ENCODE measurements around the gene HASPIN. TPM values are rescaled to one million over a fixed set of nuclear protein-coding genes. Genes with fewer than 3 reads are reported as not detected.

HASPIN gene
- total RNA-seq, 2 donors from 2014 or later: 14.7 to 24.6 TPM

DNA sequence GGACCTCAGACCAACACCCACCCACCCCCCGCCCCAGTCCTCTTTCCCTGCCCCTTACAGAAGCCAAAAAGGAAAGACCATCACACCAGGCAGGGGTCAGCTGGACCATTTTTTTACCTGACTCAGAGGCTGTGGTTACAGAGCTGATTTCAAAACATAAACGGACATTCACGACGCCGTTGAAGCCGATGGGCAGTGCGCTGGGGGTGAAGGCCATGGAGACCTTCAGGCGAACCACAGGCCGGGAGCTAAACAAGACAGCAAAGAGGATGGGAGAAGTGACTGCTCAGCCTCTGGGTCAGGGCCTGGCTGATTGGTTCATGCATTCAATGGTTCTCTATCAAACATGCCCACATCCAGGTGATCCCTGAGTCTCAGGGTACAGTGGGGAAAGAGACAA, 24.1 kb downstream of the HASPIN start:
- no peak for TF ChIP-seq CTCF (conservative IDR thresholded peaks at IDR 0.05)
- no peaks in the 10 kb centered on the region for H3K9me3 Mint-ChIP-seq
- Histone ChIP-seq H3K27me3 (ENCODE audit: control insufficient read depth, insufficient read depth, low read length, poor library complexity, severe bottlenecking) (no peaks in the 10 kb centered on the region), H3K4me1 (ENCODE audit: control insufficient read depth, insufficient read depth, low read length) (no peaks in the 10 kb centered on the region), H3K9ac (ENCODE audit: extremely low read depth, low read length, poor library complexity, severe bottlenecking) (no peak overlapping the region), H3K27ac (ENCODE audit: low read depth, low read length) (no peak overlapping the region), H3K36me3 (ENCODE audit: control insufficient read depth, insufficient read depth, low read length) (no peaks in the 10 kb centered on the region), H3K4me3 (ENCODE audit: low read length) (no peak overlapping the region), H3K9me3 (ENCODE audit: control insufficient read depth, low read length) (no peaks in the 10 kb centered on the region)
- H3K27me3 Mint-ChIP-seq (ENCODE audit: insufficient read depth): no peaks in the 10 kb centered on the region
- H3K27ac Mint-ChIP-seq: no peak overlapping the region
- no peaks in the 10 kb centered on the region for H3K4me1 Mint-ChIP-seq
- no peaks in the 10 kb centered on the region for H3K36me3 Mint-ChIP-seq (ENCODE audit: low read depth)
- 95 to 96% methylated on average over 8 to 9 of the region's 9 CpGs for WGBS, 2 experiments (ENCODE audit: insufficient coverage in 1 of 2, insufficient read length in 1 of 2)
- DNase-seq: no peak
- no peak overlapping the region for H3K4me3 Mint-ChIP-seq

DNA sequence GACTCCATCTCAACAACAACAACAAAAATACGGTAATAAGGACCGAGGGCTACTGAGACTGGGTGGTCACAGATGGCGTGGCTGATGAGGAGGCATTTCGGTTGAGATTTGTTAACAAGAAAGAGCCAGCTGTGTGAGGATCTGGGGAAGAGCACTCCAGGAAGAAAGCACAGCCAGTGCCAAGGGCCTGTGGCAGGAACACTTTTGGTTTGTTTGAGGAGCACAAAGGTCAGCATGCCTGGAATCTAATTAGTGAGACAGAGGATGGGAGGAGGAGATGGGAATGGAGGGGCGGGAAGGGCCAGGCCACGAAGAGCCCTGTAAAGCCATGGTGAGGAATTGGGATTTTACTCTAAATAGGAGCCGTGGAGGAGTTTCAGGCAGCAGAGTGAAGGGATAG, 24.9 kb downstream of the HASPIN start:
- no peaks in the 10 kb centered on the region for H3K36me3 Mint-ChIP-seq (ENCODE audit: low read depth)
- H3K27ac Mint-ChIP-seq: peak overlapping the region; percentile 1
- TF ChIP-seq CTCF (conservative IDR thresholded peaks at IDR 0.05): no peak

GRCh38 chr17:3750296-3750695, 26.6 kb downstream of the HASPIN start:
- H3K4me3 Mint-ChIP-seq: no peak overlapping the region

More for the DNA sequence above, 24.9 kb downstream of the HASPIN start:
- H3K36me3 ChIP-seq (ENCODE audit: control insufficient read depth, insufficient read depth, low read length): no peaks in the 10 kb centered on the region
- no peaks in the 10 kb centered on the region for H3K27me3 ChIP-seq (ENCODE audit: control insufficient read depth, insufficient read depth, low read length, poor library complexity, severe bottlenecking)
- no peaks in the 10 kb centered on the region for H3K27me3 Mint-ChIP-seq (ENCODE audit: insufficient read depth)
- DNase-seq: no peak
- H3K9me3 Mint-ChIP-seq: no peaks in the 10 kb centered on the region
- no peak overlapping the region for H3K4me3 ChIP-seq (ENCODE audit: low read length)
- 86 to 90% methylated on average over 6 to 7 of the region's 7 CpGs for WGBS, 2 experiments (ENCODE audit: insufficient coverage in 1 of 2, insufficient read length in 1 of 2)
- no peak overlapping the region for H3K27ac ChIP-seq (ENCODE audit: low read depth, low read length)
- H3K4me1 ChIP-seq (ENCODE audit: control insufficient read depth, insufficient read depth, low read length): no peaks in the 10 kb centered on the region
- H3K4me1 Mint-ChIP-seq: no peaks in the 10 kb centered on the region
- no peaks in the 10 kb centered on the region for H3K9me3 ChIP-seq (ENCODE audit: control insufficient read depth, low read length)
- H3K4me3 Mint-ChIP-seq: no peak overlapping the region
- H3K9ac ChIP-seq (ENCODE audit: extremely low read depth, low read length, poor library complexity, severe bottlenecking): no peak overlapping the region

More at GRCh38 chr17:3750296-3750695, 26.6 kb downstream of the HASPIN start:
- Mint-ChIP-seq H3K4me1 (no peaks in the 10 kb centered on the region), H3K27me3 (ENCODE audit: insufficient read depth) (no peaks in the 10 kb centered on the region), H3K36me3 (ENCODE audit: low read depth) (no peaks in the 10 kb centered on the region), H3K27ac (no peak overlapping the region), H3K9me3 (no peaks in the 10 kb centered on the region)
- no peak overlapping the region for H3K4me3 ChIP-seq (ENCODE audit: low read length)
- no peaks in the 10 kb centered on the region for H3K4me1 ChIP-seq (ENCODE audit: control insufficient read depth, insufficient read depth, low read length)
- no peak for TF ChIP-seq CTCF (conservative IDR thresholded peaks at IDR 0.05)
- H3K27ac ChIP-seq (ENCODE audit: low read depth, low read length): no peak overlapping the region
- H3K9ac ChIP-seq (ENCODE audit: extremely low read depth, low read length, poor library complexity, severe bottlenecking): no peak overlapping the region
- DNase-seq: no peak
- no peaks in the 10 kb centered on the region for H3K27me3 ChIP-seq (ENCODE audit: control insufficient read depth, insufficient read depth, low read length, poor library complexity, severe bottlenecking)
- no peaks in the 10 kb centered on the region for H3K36me3 ChIP-seq (ENCODE audit: control insufficient read depth, insufficient read depth, low read length)
- no peaks in the 10 kb centered on the region for H3K9me3 ChIP-seq (ENCODE audit: control insufficient read depth, low read length)
- WGBS, 2 experiments (ENCODE audit: insufficient coverage in 1 of 2, insufficient read length in 1 of 2): 94 to 95% methylated on average over 16 to 17 of the region's 17 CpGs

All from endodermal cell (in vitro differentiated cells).